Vagina (tissue), 2 donors: ENCODE data around the gene PLXNA3. TPM values are rescaled to one million over a fixed set of nuclear protein-coding genes. Genes with fewer than 3 reads are reported as not detected.

Source experiments
- DNase-seq, 2 donors: peaks; one replicate each; pipeline ENCODE4 v3.0.0-alpha.2; 2017; ENCODE audit errors: extremely low spot score in 2 of 2
- H3K27ac ChIP-seq: fragments of 200-600 bp; sonication (generic); one replicate; pipeline ENCODE4 v1.5.1; 2019
- H3K27me3 ChIP-seq: fragments of 200-600 bp; sonication (generic); one replicate; pipeline ENCODE4 v1.5.1; 2019
- H3K36me3 ChIP-seq, 2 donors: fragments of 200-600 bp; sonication (generic); one replicate each; pipeline ENCODE4 v1.5.1; 2017 to 2019
- H3K4me1 ChIP-seq: fragments of 200-600 bp; sonication (generic); one replicate; pipeline ENCODE4 v1.5.1; 2019
- H3K4me3 ChIP-seq, 2 donors: fragments of 200-600 bp; sonication (generic); 1 replicate in 1 of 2; 2 replicates in 1 of 2; pipeline ENCODE4 v1.5.1; 2016 to 2019
- H3K9me3 ChIP-seq: fragments of 200-600 bp; sonication (generic); one replicate; pipeline ENCODE4 v1.5.1; 2019
- CTCF ChIP-seq, 3 experiments: fragments of 450-650 bp in 2 of 3; fragments of 200-600 bp in 1 of 3; sonication (generic) in 1 of 3; IDR thresholded peaks; one replicate each; pipeline ENCODE4 v1.5.1; 2017 to 2019; ENCODE audit warnings: antibody characterized with exemption in 3 of 3, mild to moderate bottlenecking in 2 of 3, moderate library complexity in 2 of 3
- POLR2A ChIP-seq, 2 donors: fragments of 450-650 bp; IDR thresholded peaks; one replicate each; pipeline ENCODE4 v1.6.1; 2017; ENCODE audit warnings: antibody characterized with exemption in 2 of 2, mild to moderate bottlenecking in 2 of 2, moderate library complexity in 2 of 2
- POLR2AphosphoS5 ChIP-seq, 2 donors: sonication (generic); formaldehyde crosslinking; IDR thresholded peaks; one replicate each; pipeline ENCODE4 v1.9.0; 2017; ENCODE audit warnings: antibody characterized with exemption in 2 of 2, mild to moderate bottlenecking in 2 of 2, low read depth in 1 of 2; ENCODE audit not compliant: insufficient read depth in 1 of 2
- intact Hi-C: fragments of 100-400 bp; cut with DNase I; formaldehyde crosslinking; loops from one replicate; pipeline ENCODE4 v1.15.1; 2023
- total RNA-seq: library from RNA; depleted of rRNA; stranded (reverse); fragments of >200 nt; gene quantifications from one replicate; pipeline ENCODE4 v1.2.3, GENCODE V29; 2016

Gene PLXNA3
- total RNA-seq, 1 donor from 2014 or later = 20.1 TPM

- no peaks in the 10 kb centered on the region for H3K9me3 ChIP-seq
- no peaks in the 10 kb centered on the region for H3K27me3 ChIP-seq
- no peaks in the 10 kb centered on the region for H3K36me3 ChIP-seq
- H3K4me1 ChIP-seq = no peaks in the 10 kb centered on the region
- peak within 1 kb of the TSS; percentile 50 to 62 for H3K4me3 ChIP-seq
- peak in 1 of 2 donors; percentile 87 for TF ChIP-seq POLR2A (IDR thresholded peaks at IDR 0.05)
- TF ChIP-seq POLR2AphosphoS5 (IDR thresholded peaks at IDR 0.05; ENCODE audit: insufficient read depth in 1 of 2, low read depth in 1 of 2) = peak in 1 of 2 donors; percentile 89
- no peak for TF ChIP-seq CTCF (IDR thresholded peaks at IDR 0.05)
- peak within 1 kb of the TSS; percentile 82 for H3K27ac ChIP-seq
- DNase-seq = no peak
- intact Hi-C loops = loop anchor here (5.0 kb wide), 1 partner anchor 39 kb away; the partner anchor contains the start of gene LAGE3
Measured at GRCh38 chrX:154515966-154516655, 58.0 kb downstream of the PLXNA3 start, which contains the start of gene FAM3A. TSS of gene FAM3A (minus strand) at chrX:154516232. CDS start at chrX:154515772, 460 bp downstream.

- DNase-seq = no peak
- Histone ChIP-seq H3K36me3 (no peaks in the 10 kb centered on the region), H3K27me3 (no peaks in the 10 kb centered on the region), H3K4me3 (peak overlapping the region; percentile 31 to 62), H3K27ac (peak overlapping the region; percentile 82), H3K4me1 (no peaks in the 10 kb centered on the region), H3K9me3 (no peaks in the 10 kb centered on the region)
- intact Hi-C loops = loop anchor here (5.0 kb wide), 1 partner anchor 39 kb away; the partner anchor contains the start of gene LAGE3
- peak in 1 of 2 donors; percentile 12 for TF ChIP-seq POLR2AphosphoS5 (IDR thresholded peaks at IDR 0.05; ENCODE audit: insufficient read depth in 1 of 2, low read depth in 1 of 2)
- no peak for TF ChIP-seq CTCF (IDR thresholded peaks at IDR 0.05)
- no peak for TF ChIP-seq POLR2A (IDR thresholded peaks at IDR 0.05)
Measured at GRCh38 chrX:154516656-154517100, 58.6 kb downstream of the PLXNA3 start.

GRCh38 chrX:154517101-154517781 is 59.2 kb downstream of the PLXNA3 start:
- DNase-seq = no peak
- H3K4me1 ChIP-seq = no peaks in the 10 kb centered on the region
- H3K36me3 ChIP-seq = no peaks in the 10 kb centered on the region
- H3K27me3 ChIP-seq = no peaks in the 10 kb centered on the region
- intact Hi-C loops = loop anchor here (5.0 kb wide), 1 partner anchor 40 kb away; the partner anchor contains the start of gene LAGE3
- H3K4me3 ChIP-seq = peak overlapping the region; percentile 31 to 62
- H3K9me3 ChIP-seq = no peaks in the 10 kb centered on the region
- peak overlapping the region; percentile 82 for H3K27ac ChIP-seq
- TF ChIP-seq CTCF (IDR thresholded peaks at IDR 0.05) = no peak
- no peak for TF ChIP-seq POLR2A (IDR thresholded peaks at IDR 0.05)
- TF ChIP-seq POLR2AphosphoS5 (IDR thresholded peaks at IDR 0.05; ENCODE audit: insufficient read depth in 1 of 2, low read depth in 1 of 2) = no peak

- TF ChIP-seq POLR2A (IDR thresholded peaks at IDR 0.05) (no peak), POLR2AphosphoS5 (IDR thresholded peaks at IDR 0.05; ENCODE audit: insufficient read depth in 1 of 2, low read depth in 1 of 2) (no peak), CTCF (IDR thresholded peaks at IDR 0.05) (no peak)
- intact Hi-C loops = loop anchor here (5.0 kb wide), 1 partner anchor 42 kb away; the partner anchor contains the start of gene LAGE3
- H3K4me1 ChIP-seq = no peaks in the 10 kb centered on the region
- no peak for DNase-seq
- H3K4me3 ChIP-seq = no peak overlapping the region
- no peak overlapping the region for H3K27ac ChIP-seq
- H3K36me3 ChIP-seq = no peaks in the 10 kb centered on the region
- no peaks in the 10 kb centered on the region for H3K9me3 ChIP-seq
- H3K27me3 ChIP-seq = no peaks in the 10 kb centered on the region
Measured at GRCh38 chrX:154519389-154519788, 61.3 kb downstream of the PLXNA3 start.
